Panc1 (cell line): ENCODE data around the gene ZNF516. TPM values are rescaled to one million over a fixed set of nuclear protein-coding genes. Genes with fewer than 3 reads are reported as not detected.

Source experiments
- ATAC-seq: fragments of 200-7000 bp; cut with Tn5 transposase; 2 replicates; pipeline ENCODE4 v1.9.1; 2020; ENCODE audit warnings: mild to moderate bottlenecking, moderate library complexity
- BruUV-seq: library from RNA; stranded (reverse); fragments of 400-500 nt; replicated peaks from 2 replicates; lab custom pipeline; 2021; lab: Mats Ljungman, UMichigan
- CTCF ChIA-PET: fragments of 300-600 bp; sonication (Branson Sonifier 250); formaldehyde crosslinking; loops from one replicate; lab custom pipeline; 2022; ENCODE audit warnings: antibody characterized with exemption; lab: Charles Lee
- POLR2A ChIA-PET: fragments of 300-600 bp; sonication (Branson Sonifier 250); formaldehyde crosslinking; loops from one replicate; lab custom pipeline; 2022; ENCODE audit warnings: antibody characterized with exemption; lab: Charles Lee
- DNase-seq: peaks from one replicate; pipeline ENCODE4 v3.0.0-alpha.2; 2010; ENCODE audit warnings: low read depth, low spot score
- H3K27ac ChIP-seq: 2 replicates; pipeline ENCODE4 v1.5.1; 2011; ENCODE audit warnings: mild to moderate bottlenecking, low read length, inconsistent platforms
- H3K27me3 ChIP-seq: fragments of 200-500 bp; sonication (Bioruptor generic); 2 replicates; pipeline ENCODE4 v1.6.0; 2014; ENCODE audit warnings: low read length, inconsistent platforms; ENCODE audit not compliant: control insufficient read depth, insufficient read depth
- H3K36me3 ChIP-seq: fragments of 200-500 bp; sonication (Bioruptor generic); 2 replicates; pipeline ENCODE4 v1.5.1; 2014; ENCODE audit warnings: inconsistent platforms, mild to moderate bottlenecking, low read length, moderate library complexity; ENCODE audit not compliant: control insufficient read depth, insufficient read depth
- H3K4me1 ChIP-seq: 2 replicates; pipeline ENCODE4 v1.5.1; 2011; ENCODE audit warnings: inconsistent platforms, mild to moderate bottlenecking, low read length, moderate library complexity; ENCODE audit not compliant: control insufficient read depth, insufficient read depth
- H3K4me3 ChIP-seq, 2 experiments: 2 replicates each; pipeline ENCODE4 v1.5.1; 2011 to 2012; ENCODE audit warnings: low read depth in 2 of 2, low read length in 2 of 2, mild to moderate bottlenecking in 2 of 2, inconsistent platforms in 1 of 2, moderate library complexity in 1 of 2
- H3K9me3 ChIP-seq: fragments of 200-500 bp; sonication (Bioruptor generic); 2 replicates; pipeline ENCODE4 v1.5.1; 2014; ENCODE audit warnings: low read depth, mild to moderate bottlenecking, inconsistent platforms, low read length, moderate library complexity; ENCODE audit not compliant: control insufficient read depth, insufficient read depth
- CTCF ChIP-seq: fragments of 450-650 bp; IDR thresholded peaks from 2 replicates; pipeline ENCODE4 v1.5.1; 2017; ENCODE audit warnings: mild to moderate bottlenecking
- POLR2AphosphoS5 ChIP-seq: IDR thresholded peaks from 2 replicates; pipeline ENCODE4 v1.6.1; 2012; ENCODE audit warnings: mild to moderate bottlenecking, low read depth, low read length, moderate library complexity
- REST ChIP-seq, 2 experiments: IDR thresholded peaks; 2 replicates each; pipeline ENCODE4 v1.6.1; 2011 to 2012; ENCODE audit warnings: low read depth in 2 of 2, control low read depth in 1 of 2, low read length in 1 of 2, mild to moderate bottlenecking in 1 of 2, moderate library complexity in 1 of 2; ENCODE audit not compliant: insufficient read depth in 1 of 2
- SIN3A ChIP-seq: IDR thresholded peaks from 2 replicates; pipeline ENCODE4 v1.6.1; 2012; ENCODE audit warnings: low read depth, mild to moderate bottlenecking, low read length, moderate library complexity, borderline replicate concordance; ENCODE audit not compliant: insufficient read depth
- TCF7L2 ChIP-seq: IDR thresholded peaks from 2 replicates; pipeline ENCODE4 v1.6.1; 2011; ENCODE audit warnings: mild to moderate bottlenecking, low read depth, low read length, inconsistent platforms
- in situ Hi-C: cut with HindIII; loops from 2 replicates; pipeline ENCODE4 v1.10.0; 2016; ENCODE audit warnings: low sequenced_read_pairs, low pct_unique_long_range_greater_than_20kb
- intact Hi-C: fragments of 100-400 bp; cut with micrococcal nuclease; formaldehyde crosslinking; loops from one replicate; pipeline ENCODE4 v1.10.0; 2022; ENCODE audit not compliant: unreplicated experiment
- total RNA-seq: library from RNA; stranded (reverse); gene quantifications from one replicate; pipeline ENCODE4 v1.2.1, GENCODE V29; 2021; ENCODE audit not compliant: unreplicated experiment

ZNF516 gene
- total RNA-seq, 1 experiment from 2014 or later: 28.6 TPM

GRCh38 chr18:76441668-76442412 lies 53.2 kb downstream of the ZNF516 start:
- no TSS peak for BruUV-seq
- POLR2A ChIA-PET: no interaction called here
- H3K36me3 ChIP-seq: no peaks in the 10 kb centered on the region
- CTCF ChIA-PET: no interaction called here
- DNase-seq (no peak), ATAC-seq (no peak)
- in situ Hi-C loops: no loop called here
- intact Hi-C loops: no loop called here
- no peaks in the 10 kb centered on the region for H3K27me3 ChIP-seq
- no peak overlapping the region for H3K27ac ChIP-seq
- H3K4me1 ChIP-seq: peaks cover 18% of the 10 kb centered on the region
- no peak overlapping the region for H3K4me3 ChIP-seq
- TF ChIP-seq POLR2AphosphoS5: no peak
- TF ChIP-seq REST (IDR thresholded peaks at IDR 0.05; ENCODE audit: insufficient read depth in 1 of 2, low read depth in 2 of 2, low read length in 1 of 2): no peak
- TF ChIP-seq TCF7L2: no peak
- TF ChIP-seq SIN3A: no peak
- no peak for TF ChIP-seq CTCF
- no peaks in the 10 kb centered on the region for H3K9me3 ChIP-seq

- intact Hi-C loops: no loop called here
- Histone ChIP-seq H3K4me3 (no peak overlapping the region), H3K36me3 (no peaks in the 10 kb centered on the region), H3K27me3 (no peaks in the 10 kb centered on the region), H3K9me3 (no peaks in the 10 kb centered on the region), H3K27ac (no peak overlapping the region), H3K4me1 (peaks cover 15% of the 10 kb centered on the region)
- in situ Hi-C loops: no loop called here
- no peak for DNase-seq
- TF ChIP-seq SIN3A (no peak), REST (IDR thresholded peaks at IDR 0.05; ENCODE audit: insufficient read depth in 1 of 2, low read depth in 2 of 2, low read length in 1 of 2) (no peak), TCF7L2 (no peak), POLR2AphosphoS5 (no peak), CTCF (no peak)
- CTCF ChIA-PET: no interaction called here
- no TSS peak for BruUV-seq
- ATAC-seq: no peak
- POLR2A ChIA-PET: no interaction called here
Measured at GRCh38 chr18:76441002-76441667, 53.9 kb downstream of the ZNF516 start.
